ENCODE results near the gene MED13. TPM values are rescaled to one million over a fixed set of nuclear protein-coding genes. Genes with fewer than 3 reads are reported as not detected.
A peak's percentile ranks its signal among the peaks of the same experiment; 100 is the strongest.

Gene MED13
- total and polyA plus RNA-seq, 9 of the 15 experiments (the other 6 are each of a cell fraction or from before 2014, with no cell fraction given) = 5.4 to 48.4 (median 28.2) TPM

DNA sequence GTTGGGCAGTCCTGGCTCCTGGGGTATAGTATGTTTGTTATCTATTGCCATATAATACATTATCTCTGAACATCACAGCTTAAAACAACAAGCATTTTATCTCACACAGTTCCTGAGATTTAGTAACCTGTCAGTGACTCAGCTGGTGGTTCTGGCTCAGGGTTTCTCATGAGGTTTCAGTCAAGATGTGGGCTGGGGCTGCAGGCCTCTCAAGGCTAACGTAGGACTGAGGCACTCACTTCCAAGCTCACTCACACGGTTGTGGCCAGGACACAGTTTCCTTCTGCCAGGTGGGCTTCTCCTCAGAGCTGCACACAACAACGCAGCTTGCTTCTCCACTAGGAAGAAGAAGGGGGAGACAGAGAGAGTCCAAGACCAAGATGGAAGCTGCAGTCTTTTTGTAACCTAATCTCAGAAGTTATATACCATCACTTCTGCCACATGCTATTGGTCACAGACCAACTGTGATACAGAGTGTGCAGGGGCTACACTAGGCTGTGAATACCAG, 10.3 kb upstream of the MED13 start (continued):
- TF ChIP-seq CUX1 (CRISPR knock-in tag; IDR thresholded peaks at IDR 0.05) (no peak), KLF1 (tag; IDR thresholded peaks at IDR 0.05) (no peak), KDM1A (IDR thresholded peaks at IDR 0.05) (peak; percentile 75 to 79), PHF21A (IDR thresholded peaks at IDR 0.05; ENCODE audit: borderline replicate concordance, low read depth) (no peak), RCOR1 (IDR thresholded peaks at IDR 0.05; ENCODE audit: borderline replicate concordance in 1 of 2, low read depth in 2 of 2, low read length in 2 of 2) (peak in 1 of 2 experiments; percentile 69; a peak in 1 of 4 replicates), SIN3A (IDR thresholded peaks at IDR 0.05; ENCODE audit: borderline replicate concordance in 2 of 2, control insufficient read depth in 1 of 2, low read depth in 2 of 2, low read length in 2 of 2) (no peak)
- TF ChIP-seq, protein P1, sequence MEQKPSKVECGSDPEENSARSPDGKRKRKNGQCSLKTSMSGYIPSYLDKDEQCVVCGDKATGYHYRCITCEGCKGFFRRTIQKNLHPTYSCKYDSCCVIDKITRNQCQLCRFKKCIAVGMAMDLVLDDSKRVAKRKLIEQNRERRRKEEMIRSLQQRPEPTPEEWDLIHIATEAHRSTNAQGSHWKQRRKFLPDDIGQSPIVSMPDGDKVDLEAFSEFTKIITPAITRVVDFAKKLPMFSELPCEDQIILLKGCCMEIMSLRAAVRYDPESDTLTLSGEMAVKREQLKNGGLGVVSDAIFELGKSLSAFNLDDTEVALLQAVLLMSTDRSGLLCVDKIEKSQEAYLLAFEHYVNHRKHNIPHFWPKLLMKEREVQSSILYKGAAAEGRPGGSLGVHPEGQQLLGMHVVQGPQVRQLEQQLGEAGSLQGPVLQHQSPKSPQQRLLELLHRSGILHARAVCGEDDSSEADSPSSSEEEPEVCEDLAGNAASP (IDR thresholded peaks at IDR 0.05) = no peak
